OCI-LY7 (cell line): ENCODE measurements around the gene ATP2C1. TPM values are rescaled to one million over a fixed set of nuclear protein-coding genes. Genes with fewer than 3 reads are reported as not detected.

Experiments
- BruUV-seq: library from RNA; stranded (reverse); fragments of 400-500 nt; replicated peaks from 2 replicates; lab custom pipeline; 2021; lab: Mats Ljungman, UMichigan
- CTCF ChIA-PET: fragments of 300-600 bp; sonication (Branson Sonifier 250); formaldehyde crosslinking; loops from one replicate; lab custom pipeline; 2022; ENCODE audit warnings: antibody characterized with exemption; ENCODE audit not compliant: unreplicated experiment; lab: Charles Lee
- POLR2A ChIA-PET: fragments of 300-600 bp; sonication (Branson Sonifier 250); formaldehyde crosslinking; loops from one replicate; lab custom pipeline; 2022; ENCODE audit warnings: antibody characterized with exemption; lab: Charles Lee
- DNase-seq: peaks from one replicate; pipeline ENCODE4 v3.0.0-alpha.2; 2015; ENCODE audit warnings: low spot score
- H2AFZ ChIP-seq: fragments of 200-600 bp; sonication (generic), shearing (Covaris generic); 2 replicates; pipeline ENCODE4 v1.6.1; 2014; ENCODE audit warnings: mild to moderate bottlenecking, antibody characterized with exemption, low read length, moderate library complexity
- H3K27ac ChIP-seq: fragments of 200-600 bp; sonication (generic); 2 replicates; pipeline ENCODE4 v1.5.1; 2014; ENCODE audit warnings: mixed run types, low read depth, mild to moderate bottlenecking, moderate library complexity, low read length, inconsistent platforms; ENCODE audit not compliant: poor library complexity, severe bottlenecking
- H3K36me3 ChIP-seq: fragments of 200-600 bp; sonication (generic); 2 replicates; pipeline ENCODE4 v1.6.1; 2014; ENCODE audit warnings: mild to moderate bottlenecking, antibody characterized with exemption, low read length, moderate library complexity, mixed read lengths; ENCODE audit not compliant: insufficient read depth
- H3K4me1 ChIP-seq: fragments of 200-600 bp; sonication (generic); 2 replicates; pipeline ENCODE4 v1.5.1; 2014; ENCODE audit warnings: mild to moderate bottlenecking, low read length; ENCODE audit not compliant: insufficient read depth, poor library complexity, severe bottlenecking
- H3K4me2 ChIP-seq: fragments of 200-600 bp; sonication (generic); 2 replicates; pipeline ENCODE4 v1.6.1; 2014; ENCODE audit warnings: mild to moderate bottlenecking, low read length
- H3K4me3 ChIP-seq: fragments of 200-600 bp; sonication (generic); 2 replicates; pipeline ENCODE4 v1.5.1; 2014; ENCODE audit warnings: mild to moderate bottlenecking, low read depth, low read length; ENCODE audit not compliant: poor library complexity, severe bottlenecking
- H3K79me2 ChIP-seq: fragments of 200-600 bp; sonication (generic); 2 replicates; pipeline ENCODE4 v1.6.1; 2016; ENCODE audit warnings: low read depth, mild to moderate bottlenecking, low read length, moderate library complexity, mixed read lengths; ENCODE audit not compliant: insufficient read depth
- H3K9me2 ChIP-seq: fragments of 200-600 bp; sonication (generic); 2 replicates; pipeline ENCODE4 v1.6.1; 2016; ENCODE audit warnings: mild to moderate bottlenecking, low read length, mixed read lengths; ENCODE audit not compliant: insufficient read depth
- H3K9me3 ChIP-seq: fragments of 200-600 bp; sonication (generic); 2 replicates; pipeline ENCODE4 v1.6.1; 2014; ENCODE audit warnings: mild to moderate bottlenecking, mixed run types, low read length, mixed read lengths
- H4K20me1 ChIP-seq: fragments of 200-600 bp; sonication (generic); 2 replicates; pipeline ENCODE4 v1.6.1; 2014; ENCODE audit warnings: mild to moderate bottlenecking, antibody characterized with exemption, low read length, moderate library complexity, mixed read lengths; ENCODE audit not compliant: insufficient read depth
- EZH2phosphoT487 ChIP-seq: fragments of 200-600 bp; sonication (generic); IDR thresholded peaks from 2 replicates; pipeline ENCODE4 v1.6.1; 2018; ENCODE audit warnings: low read depth, borderline replicate concordance, mild to moderate bottlenecking, mixed run types, antibody characterized with exemption, low read length, moderate library complexity, mixed read lengths
- intact Hi-C: fragments of 100-400 bp; cut with micrococcal nuclease; formaldehyde crosslinking; loops from one replicate; pipeline ENCODE4 v1.10.0; 2022; ENCODE audit not compliant: unreplicated experiment
- total RNA-seq, 2 experiments: library from RNA; depleted of rRNA in 1 of 2; stranded (reverse); fragments of >200 nt in 1 of 2; shearing (Covaris generic) in 1 of 2; gene quantifications; 2 replicates each; pipeline ENCODE4 v1.2.3, GENCODE V29; 2014 to 2022
- TF ChIP-seq, protein P1 (sequence below): fragments of 200-600 bp; sonication (generic); conservative IDR thresholded peaks from 2 replicates; pipeline ENCODE4 v1.5.1; 2014; ENCODE audit warnings: mild to moderate bottlenecking, antibody characterized with exemption, low read length, moderate library complexity, mixed read lengths

The ATP2C1 gene
- total RNA-seq, 2 experiments from 2014 or later = 31.1 to 56.8 TPM

- H3K79me2 ChIP-seq = peaks cover 74% of the 10 kb centered on the region
These were observed 21.8 kb downstream of the ATP2C1 start for GRCh38 chr3:130915567-130916292.

GRCh38 chr3:130916507-130917167, 22.8 kb downstream of the ATP2C1 start:
- peak overlapping the region; percentile 84 for H3K27ac ChIP-seq
- ChIA-PET POLR2A (interaction anchor here (0.7 to 2.5 kb wide), 8 partner anchors 8 to 406 kb away, joined by 3 to 16 read pairs (median 4); partner anchors contain the start of gene ATP2C1), CTCF (interaction anchor here (1.7 kb wide), 1 partner anchor 22 kb away, joined by 8 read pairs; the partner anchor contains the start of gene ATP2C1)
- no TSS peak for BruUV-seq
- peaks cover 29% of the 10 kb centered on the region for H3K36me3 ChIP-seq
- peak overlapping the region; percentile 18; the same call in 1 of the 2 replicates for H2AFZ ChIP-seq
- no peaks in the 10 kb centered on the region for H3K9me2 ChIP-seq
- no peaks in the 10 kb centered on the region for H4K20me1 ChIP-seq
- intact Hi-C loops = no loop called here
- H3K4me3 ChIP-seq = peak overlapping the region; percentile 53
- TF ChIP-seq, protein P1, sequence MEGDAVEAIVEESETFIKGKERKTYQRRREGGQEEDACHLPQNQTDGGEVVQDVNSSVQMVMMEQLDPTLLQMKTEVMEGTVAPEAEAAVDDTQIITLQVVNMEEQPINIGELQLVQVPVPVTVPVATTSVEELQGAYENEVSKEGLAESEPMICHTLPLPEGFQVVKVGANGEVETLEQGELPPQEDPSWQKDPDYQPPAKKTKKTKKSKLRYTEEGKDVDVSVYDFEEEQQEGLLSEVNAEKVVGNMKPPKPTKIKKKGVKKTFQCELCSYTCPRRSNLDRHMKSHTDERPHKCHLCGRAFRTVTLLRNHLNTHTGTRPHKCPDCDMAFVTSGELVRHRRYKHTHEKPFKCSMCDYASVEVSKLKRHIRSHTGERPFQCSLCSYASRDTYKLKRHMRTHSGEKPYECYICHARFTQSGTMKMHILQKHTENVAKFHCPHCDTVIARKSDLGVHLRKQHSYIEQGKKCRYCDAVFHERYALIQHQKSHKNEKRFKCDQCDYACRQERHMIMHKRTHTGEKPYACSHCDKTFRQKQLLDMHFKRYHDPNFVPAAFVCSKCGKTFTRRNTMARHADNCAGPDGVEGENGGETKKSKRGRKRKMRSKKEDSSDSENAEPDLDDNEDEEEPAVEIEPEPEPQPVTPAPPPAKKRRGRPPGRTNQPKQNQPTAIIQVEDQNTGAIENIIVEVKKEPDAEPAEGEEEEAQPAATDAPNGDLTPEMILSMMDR = no peak
- TF ChIP-seq EZH2phosphoT487 = no peak
- peaks cover 34% of the 10 kb centered on the region for H3K4me1 ChIP-seq
- peak; percentile 48 for DNase-seq
- H3K9me3 ChIP-seq = peaks cover 18% of the 10 kb centered on the region
- H3K79me2 ChIP-seq = peaks cover 84% of the 10 kb centered on the region
- H3K4me2 ChIP-seq = peak overlapping the region; percentile 68

More at GRCh38 chr3:130915567-130916292, 21.8 kb downstream of the ATP2C1 start:
- Histone ChIP-seq H3K36me3 (peaks cover 28% of the 10 kb centered on the region), H3K4me1 (peaks cover 34% of the 10 kb centered on the region), H3K9me3 (peaks cover 16% of the 10 kb centered on the region), H3K9me2 (no peaks in the 10 kb centered on the region), H3K4me3 (peak overlapping the region; percentile 53), H2AFZ (no peak overlapping the region), H4K20me1 (no peaks in the 10 kb centered on the region), H3K27ac (peak overlapping the region; percentile 84), H3K4me2 (peak overlapping the region; percentile 68)
- ChIA-PET CTCF (interaction anchor here (1.7 kb wide), 1 partner anchor 22 kb away, joined by 8 read pairs; the partner anchor contains the start of gene ATP2C1), POLR2A (interaction anchor here (0.7 to 2.5 kb wide), 8 partner anchors 12 to 106 kb away, joined by 3 to 16 read pairs (median 4); partner anchors contain the start of gene ATP2C1)
- intact Hi-C loops = loop anchor here (1.0 kb wide), 1 partner anchor 19 kb away; no protein-coding TSS in a partner anchor
- no TSS peak for BruUV-seq
- no peak for DNase-seq
- TF ChIP-seq EZH2phosphoT487 = no peak
- TF ChIP-seq, protein P1 = no peak
